Naive thymus-derived CD4-positive, alpha-beta T cell (primary cell): ENCODE results near the gene AJM1. TPM values are rescaled to one million over a fixed set of nuclear protein-coding genes. Genes with fewer than 3 reads are reported as not detected.
"Not testable (repeated sequence)": the region's sequence is repeated elsewhere in the genome, so short reads cannot be mapped to it uniquely, and the experiment has no call there.

ENCODE experiments used
- ATAC-seq: fragments of 150-1000 bp; cut with Tn5 transposase; 2 replicates; pipeline ENCODE4 v1.10.0; 2021; ENCODE audit warnings: mild to moderate bottlenecking, moderate library complexity
- CTCF ChIA-PET: fragments of 350-600 bp; sonication (Branson Sonifier 250); formaldehyde crosslinking; loops from one replicate; lab custom pipeline; 2021; ENCODE audit warnings: antibody characterized with exemption; lab: Charles Lee
- POLR2A ChIA-PET: fragments of 350-600 bp; sonication (Branson Sonifier 250); formaldehyde crosslinking; loops from one replicate; lab custom pipeline; 2021; ENCODE audit warnings: antibody characterized with exemption, inconsistent platforms; lab: Charles Lee
- DNase-seq, 9 donors: peaks; one replicate each; pipeline versions ENCODE4 v3.0.0 to v3.0.0-alpha.2; 2020 to 2022; ENCODE audit warnings: mixed read lengths in 1 of 9
- H3K27ac ChIP-seq: one replicate; pipeline ENCODE4 v1.7.0; 2013; ENCODE audit warnings: mild to moderate bottlenecking, low read depth, low read length, moderate library complexity
- H3K27me3 ChIP-seq, 2 donors: one replicate each; pipeline ENCODE4 v1.7.0; 2013; ENCODE audit warnings: low read length in 2 of 2, mild to moderate bottlenecking in 2 of 2, moderate library complexity in 2 of 2; ENCODE audit not compliant: control insufficient read depth in 2 of 2, insufficient read depth in 2 of 2
- H3K36me3 ChIP-seq, 3 experiments: 1 replicate in 2 of 3; 2 replicates in 1 of 3; pipeline ENCODE4 v1.7.0; 2013; ENCODE audit warnings: low read length in 3 of 3, mild to moderate bottlenecking in 3 of 3, moderate library complexity in 1 of 3; ENCODE audit not compliant: insufficient read depth in 3 of 3, control insufficient read depth in 2 of 3
- H3K4me1 ChIP-seq, 2 donors: one replicate each; pipeline ENCODE4 v1.7.0; 2013; ENCODE audit warnings: low read length in 2 of 2, mild to moderate bottlenecking in 2 of 2, moderate library complexity in 1 of 2; ENCODE audit not compliant: control insufficient read depth in 2 of 2, insufficient read depth in 2 of 2
- H3K4me3 ChIP-seq: 2 replicates; pipeline ENCODE4 v1.7.0; 2013; ENCODE audit warnings: mild to moderate bottlenecking, low read length
- H3K9me3 ChIP-seq, 3 experiments: 1 replicate in 2 of 3; 2 replicates in 1 of 3; pipeline ENCODE4 v1.7.0; 2013; ENCODE audit warnings: low read length in 3 of 3; ENCODE audit not compliant: control insufficient read depth in 2 of 3
- H3K27ac Mint-ChIP-seq, 9 donors: one replicate each; pipeline ENCODE4 v1.8.0; 2020 to 2022; ENCODE audit warnings: mixed read lengths in 9 of 9, mild to moderate bottlenecking in 8 of 9, moderate library complexity in 5 of 9, inconsistent platforms in 2 of 9
- H3K27me3 Mint-ChIP-seq, 5 donors: one replicate each; pipeline ENCODE4 v1.8.0; 2021 to 2022; ENCODE audit warnings: mixed read lengths in 5 of 5, mild to moderate bottlenecking in 1 of 5
- H3K36me3 Mint-ChIP-seq, 5 donors: one replicate each; pipeline ENCODE4 v1.8.0; 2020 to 2022; ENCODE audit warnings: mixed read lengths in 5 of 5, mild to moderate bottlenecking in 3 of 5, inconsistent platforms in 1 of 5
- H3K4me1 Mint-ChIP-seq, 7 donors: one replicate each; pipeline ENCODE4 v1.8.0; 2020 to 2022; ENCODE audit warnings: mixed read lengths in 7 of 7, mild to moderate bottlenecking in 3 of 7, inconsistent platforms in 1 of 7
- H3K4me3 Mint-ChIP-seq, 10 donors: one replicate each; pipeline ENCODE4 v1.8.0; 2020 to 2022; ENCODE audit warnings: mild to moderate bottlenecking in 10 of 10, mixed read lengths in 10 of 10, moderate library complexity in 6 of 10, inconsistent platforms in 2 of 10
- H3K9me3 Mint-ChIP-seq, 11 donors: one replicate each; pipeline ENCODE4 v1.8.0; 2020 to 2022; ENCODE audit warnings: mixed read lengths in 11 of 11, mild to moderate bottlenecking in 4 of 11, inconsistent platforms in 1 of 11, moderate library complexity in 1 of 11
- intact Hi-C, 2 donors: fragments of 100-400 bp; cut with micrococcal nuclease; formaldehyde crosslinking; loops; one replicate each; pipeline ENCODE4 v1.15.1; 2023
- polyA plus RNA-seq, 2 donors: library from polyadenylated mRNA; unstranded; fragments of 300-500 nt; fragmentation: Illumina TruSeq; gene quantifications; one replicate each; pipeline ENCODE4 v1.2.3, GENCODE V29; 2021
- total RNA-seq, 6 experiments: library from RNA in 5 of 6; stranded (reverse) in 5 of 6; gene quantifications; 1 replicate in 5 of 6; 2 replicates in 1 of 6; pipeline ENCODE4 v1.2.3 and lab custom pipeline; 2021 to 2026

Gene AJM1
- total and polyA plus RNA-seq, 7 experiments from 2014 or later: 0.04 to 7.5 (median 1.3) TPM; not detected in 1

- H3K27ac ChIP-seq: no peak overlapping the region
- peaks cover 0 to 5% (median 3%) of the 10 kb centered on the region in 5 donors for H3K36me3 Mint-ChIP-seq
- ATAC-seq (no peak), DNase-seq (peak in 1 of 9 donors; percentile 3)
- no peaks in the 10 kb centered on the region for H3K9me3 ChIP-seq
- H3K4me1 Mint-ChIP-seq: peaks cover 4 to 24% (median 19%) of the 10 kb centered on the region in 7 donors
- no peak overlapping the region for H3K4me3 ChIP-seq
- POLR2A ChIA-PET: interaction anchor here (0.5 kb wide), 1 partner anchor 15 kb away, joined by 3 read pairs; no protein-coding TSS in a partner anchor
- H3K4me3 Mint-ChIP-seq: no peak overlapping the region
- H3K9me3 Mint-ChIP-seq: no peaks in the 10 kb centered on the region
- peak overlapping the region in 1 of 9 donors; percentile 25 for H3K27ac Mint-ChIP-seq
- CTCF ChIA-PET: interaction anchor here (0.9 kb wide), 1 partner anchor 172 kb away, joined by 4 read pairs; no protein-coding TSS in a partner anchor
- peaks cover 7 to 8% of the 10 kb centered on the region in 2 donors for H3K4me1 ChIP-seq
- H3K27me3 ChIP-seq: no peaks in the 10 kb centered on the region
- peaks cover 8 to 41% (median 9%) of the 10 kb centered on the region in 3 experiments for H3K36me3 ChIP-seq
- intact Hi-C loops: no loop called here
- no peaks in the 10 kb centered on the region for H3K27me3 Mint-ChIP-seq
Observed at GRCh38 chr9:136862849-136863622, 20.8 kb downstream of the AJM1 start.

- intact Hi-C loops: no loop called here
- Mint-ChIP-seq H3K4me1 (peaks cover 4 to 24% (median 19%) of the 10 kb centered on the region in 7 donors), H3K9me3 (no peaks in the 10 kb centered on the region), H3K4me3 (peak overlapping the region in 5 of 10 donors; percentile 2 to 41 (median 18)), H3K27me3 (no peaks in the 10 kb centered on the region), H3K27ac (peak overlapping the region in 4 of 9 donors; percentile 55 to 90 (median 59)), H3K36me3 (peaks cover 0 to 5% (median 3%) of the 10 kb centered on the region in 5 donors)
- no peaks in the 10 kb centered on the region for H3K27me3 ChIP-seq
- H3K4me1 ChIP-seq: peaks cover 7 to 8% of the 10 kb centered on the region in 2 donors
- H3K36me3 ChIP-seq: peaks cover 8 to 41% (median 9%) of the 10 kb centered on the region in 3 experiments
- H3K9me3 ChIP-seq: no peaks in the 10 kb centered on the region
- POLR2A ChIA-PET: interaction anchor here (0.7 kb wide), 1 partner anchor 63 kb away, joined by 4 read pairs; no protein-coding TSS in a partner anchor
- no peak overlapping the region for H3K27ac ChIP-seq
- CTCF ChIA-PET: interaction anchor here (1.0 kb wide), 1 partner anchor 94 kb away, joined by 3 read pairs; no protein-coding TSS in a partner anchor
- H3K4me3 ChIP-seq: no peak overlapping the region
- DNase-seq: peak in 1 of 9 donors; percentile 1
- ATAC-seq: no peak
Observed at GRCh38 chr9:136863623-136864273, 21.5 kb downstream of the AJM1 start.

- ATAC-seq (no peak), DNase-seq (peak in 1 of 9 donors; percentile 8)
- no peaks in the 10 kb centered on the region for H3K9me3 Mint-ChIP-seq
- H3K27ac ChIP-seq: peak overlapping the region; percentile 99
- no peaks in the 10 kb centered on the region for H3K27me3 Mint-ChIP-seq
- H3K4me1 Mint-ChIP-seq: peaks cover 4 to 24% (median 19%) of the 10 kb centered on the region in 7 donors
- H3K27ac Mint-ChIP-seq: peak overlapping the region; percentile 36 to 91 (median 86)
- no peaks in the 10 kb centered on the region for H3K9me3 ChIP-seq
- ChIA-PET CTCF (interaction anchor here (1.0 kb wide), 1 partner anchor 96 kb away, joined by 3 read pairs; no protein-coding TSS in a partner anchor), POLR2A (interaction anchor here (1.8 kb wide), 1 partner anchor 21 kb away, joined by 9 read pairs; the partner anchor contains the start of gene TRAF2)
- H3K36me3 Mint-ChIP-seq: peaks cover 0 to 5% (median 3%) of the 10 kb centered on the region in 5 donors
- peaks cover 7 to 8% of the 10 kb centered on the region in 2 donors for H3K4me1 ChIP-seq
- peak overlapping the region; percentile 52 for H3K4me3 ChIP-seq
- H3K4me3 Mint-ChIP-seq: peak overlapping the region; percentile 55 to 94 (median 87)
- no peaks in the 10 kb centered on the region for H3K27me3 ChIP-seq
- intact Hi-C loops: loop anchor here in 1 of 2 donors (5.0 kb wide), 1 partner anchor 37 kb away; no protein-coding TSS in a partner anchor
- H3K36me3 ChIP-seq: peaks cover 8 to 41% (median 9%) of the 10 kb centered on the region in 3 experiments
Observed at GRCh38 chr9:136865041-136865767, 22.9 kb downstream of the AJM1 start.

DNA sequence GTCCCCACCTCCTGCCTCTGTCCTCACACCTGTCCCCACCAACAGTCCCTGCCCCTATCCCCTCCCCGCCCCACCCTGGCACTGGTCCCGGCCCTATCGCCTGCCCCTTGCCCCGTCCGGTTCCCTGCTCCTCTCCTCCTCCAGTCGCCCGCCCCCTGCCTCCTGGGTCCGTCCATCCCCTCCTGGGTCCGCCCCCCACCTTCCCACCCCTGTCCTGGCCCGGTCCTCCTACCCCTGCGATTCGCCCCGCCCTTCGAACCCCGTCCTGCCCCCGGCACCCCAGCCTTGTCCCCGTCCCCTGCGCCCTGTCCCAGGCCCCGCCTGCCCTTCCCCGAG lies 23.5 kb downstream of the AJM1 start:
- no peak for DNase-seq
- ATAC-seq: no peak
- H3K9me3 Mint-ChIP-seq: no peaks in the 10 kb centered on the region
- no peaks in the 10 kb centered on the region for H3K27me3 Mint-ChIP-seq
- intact Hi-C loops: loop anchor here (1.0 to 5.0 kb wide), 9 partner anchors 16 to 79 kb away; partner anchors contain the start of genes FBXW5 (in 2 of the 2), PHPT1 (in 2 of the 2), RABL6 (in 1 of the 2) and TMEM141 (in 1 of the 2)
- POLR2A ChIA-PET: interaction anchor here (1.5 to 1.8 kb wide), 2 partner anchors 16 to 21 kb away, joined by 6 to 9 read pairs; partner anchors contain the start of gene TRAF2
- H3K27ac Mint-ChIP-seq: peak overlapping the region; percentile 36 to 94 (median 87)
- H3K27me3 ChIP-seq: no peaks in the 10 kb centered on the region
- H3K36me3 Mint-ChIP-seq: peaks cover 0 to 5% (median 3%) of the 10 kb centered on the region in 5 donors
- no peaks in the 10 kb centered on the region for H3K9me3 ChIP-seq
- H3K4me3 Mint-ChIP-seq: peak overlapping the region; percentile 55 to 94 (median 87)
- peaks cover 7 to 8% of the 10 kb centered on the region in 2 donors for H3K4me1 ChIP-seq
- H3K36me3 ChIP-seq: peaks cover 8 to 38% (median 9%) of the 10 kb centered on the region in 3 experiments
- H3K27ac ChIP-seq: peak overlapping the region; percentile 99
- peak overlapping the region; percentile 68 for H3K4me3 ChIP-seq
- peaks cover 4 to 24% (median 19%) of the 10 kb centered on the region in 7 donors for H3K4me1 Mint-ChIP-seq
- CTCF ChIA-PET: no interaction called here

DNA sequence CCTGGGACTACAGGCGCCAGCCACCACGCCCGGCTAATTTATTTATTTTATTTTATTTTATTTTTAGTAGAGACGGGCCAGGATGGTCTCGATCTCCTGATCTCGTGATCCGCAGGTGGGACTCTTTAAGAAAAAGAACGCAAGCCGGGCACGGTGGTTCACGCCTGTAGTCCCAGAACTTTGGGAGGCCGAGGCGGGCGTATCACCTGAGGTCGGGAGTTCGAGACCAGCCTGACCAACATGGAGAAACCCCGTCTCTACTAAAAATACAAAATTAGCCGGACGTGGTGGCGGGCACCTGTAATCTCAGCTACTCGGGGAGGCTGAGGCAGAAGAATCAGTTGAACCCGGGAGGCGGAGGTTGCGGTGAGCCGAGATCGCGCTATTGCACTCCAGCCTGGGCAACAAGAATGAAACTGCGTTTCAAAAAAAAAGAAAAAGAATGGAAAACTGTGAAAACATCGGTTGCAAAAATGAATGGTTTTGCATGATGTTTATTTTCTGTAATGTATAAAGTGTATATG lies 24.7 kb downstream of the AJM1 start:
- ATAC-seq, H3K4me1 ChIP-seq, CTCF ChIA-PET, H3K4me3 ChIP-seq, H3K36me3 Mint-ChIP-seq, H3K9me3 Mint-ChIP-seq, H3K27me3 ChIP-seq, H3K27me3 Mint-ChIP-seq, H3K9me3 ChIP-seq: not testable (repeated sequence)
- Mint-ChIP-seq H3K4me3 (peak overlapping the region; percentile 39 to 91 (median 72)), H3K4me1 (peaks cover 4 to 24% (median 19%) of the 10 kb centered on the region in 7 donors), H3K27ac (peak overlapping the region in 6 of 9 donors; percentile 43 to 84 (median 67))
- intact Hi-C loops: loop anchor here (1.0 to 5.0 kb wide), 9 partner anchors 15 to 77 kb away; partner anchors contain the start of genes FBXW5 (in 2 of the 2), PHPT1 (in 2 of the 2), RABL6 (in 1 of the 2) and TMEM141 (in 1 of the 2)
- peak in 1 of 9 donors; percentile 10 for DNase-seq
- Histone ChIP-seq H3K27ac (peak overlapping the region; percentile 99), H3K36me3 (peaks cover 8 to 26% (median 9%) of the 10 kb centered on the region in 3 experiments)
- POLR2A ChIA-PET: interaction anchor here (1.2 to 1.7 kb wide), 3 partner anchors 15 to 19 kb away, joined by 3 to 6 read pairs (median 4); partner anchors contain the start of gene TRAF2
